ENCODE results near the gene BAZ2A. TPM values are rescaled to one million over a fixed set of nuclear protein-coding genes. Genes with fewer than 3 reads are reported as not detected.
"Not testable (repeated sequence)": the region's sequence is repeated elsewhere in the genome, so short reads cannot be mapped to it uniquely, and the experiment has no call there.

Gene BAZ2A
- polyA plus RNA-seq, 4 donors = 72.5 to 89.3 (median 81.7) TPM

DNA sequence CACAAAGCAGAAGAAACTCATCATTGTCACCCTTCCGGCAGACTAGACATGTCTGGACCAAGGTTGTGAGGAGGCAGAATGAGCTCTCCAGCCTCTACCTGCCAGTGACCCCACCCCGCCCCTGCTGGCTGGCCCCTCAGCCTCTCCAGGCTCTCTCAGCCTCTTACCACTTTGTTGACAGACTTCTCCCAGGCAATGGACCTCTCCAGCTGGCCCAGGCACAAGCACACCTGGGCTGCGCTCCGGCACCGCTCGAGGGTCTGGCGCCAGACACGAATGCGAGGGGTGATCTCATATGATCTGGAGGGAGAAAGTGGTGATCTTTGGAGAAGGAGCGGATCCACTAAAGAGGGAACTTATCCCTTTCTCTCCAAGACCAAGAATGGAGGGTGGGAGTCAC lies 30.3 kb downstream of the BAZ2A start:
- DNase-seq (ENCODE audit: low read depth in 4 of 4, low spot score in 3 of 4) = no peak

DNA sequence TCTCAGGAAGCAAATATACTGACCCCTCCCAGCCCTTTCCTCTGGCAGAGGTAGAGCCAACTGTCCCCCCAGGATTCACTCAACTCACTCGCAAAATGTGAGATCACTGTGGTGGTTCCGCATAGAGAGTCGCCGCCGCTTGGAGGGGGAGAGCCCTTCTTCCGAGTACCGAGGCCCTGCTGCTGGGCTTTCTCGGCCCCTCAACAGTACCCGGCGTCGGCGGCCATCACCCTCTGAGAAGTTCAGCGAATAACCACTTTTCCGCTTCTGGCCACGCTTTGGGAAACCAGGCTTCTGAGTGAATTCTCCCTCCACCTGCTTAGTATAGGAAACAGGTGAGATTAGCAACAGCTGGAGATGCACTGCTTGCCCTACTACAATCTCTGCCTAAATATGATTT lies 31.1 kb downstream of the BAZ2A start:
- DNase-seq (ENCODE audit: low read depth in 4 of 4, low spot score in 3 of 4) = no peak

DNA sequence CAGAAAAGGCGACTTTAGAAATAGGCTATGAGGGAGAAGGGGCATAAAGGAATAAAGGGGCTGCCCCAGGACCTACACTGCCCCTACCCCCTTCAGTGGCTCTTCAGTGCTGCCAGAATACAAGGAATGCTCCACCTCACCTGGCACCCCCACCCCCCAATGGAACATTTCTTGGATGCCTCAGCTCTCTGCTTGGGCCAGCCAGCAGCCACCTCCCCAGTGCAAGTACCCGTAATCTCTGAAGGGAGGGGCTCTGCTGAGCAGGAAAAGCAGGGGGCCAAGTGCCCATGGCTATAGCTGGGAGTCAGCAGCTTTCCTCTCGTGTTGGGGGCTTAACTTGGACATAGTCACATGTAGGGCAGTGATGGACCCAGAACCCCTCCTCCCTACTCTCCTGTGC lies 33.3 kb downstream of the BAZ2A start:
- DNase-seq (ENCODE audit: low read depth in 4 of 4, low spot score in 3 of 4) = no peak

DNA sequence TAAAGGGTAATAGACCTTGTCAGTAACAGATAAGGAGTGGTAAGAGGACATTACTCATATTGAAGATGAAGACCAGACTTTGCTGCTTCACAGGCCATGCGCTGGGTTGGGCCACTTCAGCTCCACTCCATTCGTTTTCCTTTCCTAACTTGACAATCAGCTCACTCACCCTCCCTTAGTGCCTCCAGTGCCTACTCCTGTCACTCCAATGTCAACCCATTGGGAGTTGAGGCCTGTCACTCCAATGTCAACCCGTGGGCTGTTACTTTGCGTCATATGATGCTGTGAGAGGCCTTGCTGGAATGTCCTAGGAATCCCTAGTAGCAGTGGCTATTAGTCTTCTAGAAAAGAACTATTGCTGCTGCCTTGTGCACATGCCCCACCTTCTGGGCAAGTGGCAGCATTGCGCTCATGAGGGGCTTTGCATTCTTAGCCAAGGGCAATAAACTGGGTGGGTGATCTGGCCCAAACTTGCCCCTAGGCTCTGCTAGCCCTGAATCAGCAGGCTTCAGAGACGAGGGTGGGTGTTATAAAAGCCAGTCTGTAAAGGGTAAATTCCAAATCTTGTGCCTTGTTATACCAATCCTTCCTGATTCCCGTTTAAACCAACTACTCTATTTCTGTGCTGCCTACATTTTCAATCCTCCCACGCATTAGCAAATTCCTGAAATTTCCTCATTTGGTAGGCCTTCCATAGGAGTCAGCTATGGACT lies 36.1 kb downstream of the BAZ2A start:
- DNase-seq (ENCODE audit: low read depth in 4 of 4, low spot score in 3 of 4) = peak; percentile 37 to 51 (median 48)

DNA sequence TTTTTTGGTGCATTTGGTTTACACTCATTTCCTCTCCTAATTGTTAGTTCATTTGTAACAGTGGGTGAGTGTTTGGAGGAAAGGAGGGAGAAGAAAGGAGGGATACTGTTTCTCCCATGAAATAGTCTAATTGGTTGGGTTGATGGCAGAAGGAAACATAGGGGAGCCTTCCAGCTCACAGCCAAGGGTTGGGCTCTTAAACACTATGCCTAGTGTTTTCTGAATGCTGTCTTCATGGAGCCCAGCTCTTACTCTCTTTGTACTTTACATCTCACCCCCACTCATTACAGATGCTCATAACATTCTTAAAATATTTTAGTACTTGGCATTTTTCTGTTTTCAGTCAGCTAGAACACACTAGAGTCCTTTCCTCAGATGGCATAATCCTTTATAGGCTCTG lies 38.2 kb downstream of the BAZ2A start:
- DNase-seq (ENCODE audit: low read depth in 4 of 4, low spot score in 3 of 4) = no peak

- no peak for DNase-seq (ENCODE audit: low read depth in 4 of 4, low spot score in 3 of 4)
These were observed 39.0 kb downstream of the BAZ2A start for GRCh38 chr12:56591126-56591525.

DNA sequence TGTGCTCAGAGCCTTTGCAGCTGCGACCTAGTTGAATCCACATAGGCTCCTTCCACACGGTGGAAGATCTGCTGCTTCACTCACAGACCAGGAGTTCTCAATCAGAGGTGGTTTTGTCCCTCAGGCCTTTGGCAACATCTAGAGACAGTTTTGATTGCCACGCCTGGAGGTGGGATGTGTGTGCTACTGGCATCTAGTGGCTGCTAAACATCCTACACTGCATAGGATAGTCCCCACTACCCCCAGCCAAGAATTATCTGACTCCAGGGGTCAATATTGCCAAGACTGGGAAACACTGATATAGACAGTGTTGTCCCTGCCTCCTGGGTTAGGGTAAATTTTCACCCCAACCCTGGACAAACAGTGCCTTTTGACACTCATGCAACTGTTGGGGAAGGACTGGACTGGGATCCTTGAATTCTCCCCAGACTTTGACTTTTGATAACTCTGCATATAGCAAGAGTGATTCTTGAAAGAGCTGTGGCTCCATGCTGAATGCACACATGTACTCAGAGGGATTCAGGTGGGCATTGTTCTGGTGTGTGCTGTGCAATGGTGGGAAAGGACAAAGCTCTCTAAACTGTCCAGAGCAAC lies 39.8 kb downstream of the BAZ2A start:
- DNase-seq (ENCODE audit: low read depth in 4 of 4, low spot score in 3 of 4) = no peak

DNA sequence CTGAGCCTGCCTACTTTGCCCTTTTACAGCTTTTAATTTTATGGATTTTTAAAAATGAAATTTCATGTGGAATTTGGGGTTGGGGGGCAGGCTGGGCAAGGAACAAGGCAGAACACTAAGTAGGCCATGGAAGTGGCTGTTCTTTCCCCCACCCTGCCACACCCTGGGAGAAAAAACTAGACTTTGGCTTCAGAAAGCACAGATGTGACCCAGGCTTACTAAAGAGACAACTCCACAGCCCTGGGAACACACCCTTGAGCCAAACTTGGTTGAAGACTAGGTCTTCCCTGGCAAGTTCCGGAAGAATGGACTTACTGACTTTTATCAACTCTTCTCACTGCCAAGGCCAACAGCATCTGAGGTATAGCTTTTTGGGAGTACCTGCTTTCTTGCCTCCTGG lies 40.3 kb downstream of the BAZ2A start:
- DNase-seq (ENCODE audit: low read depth in 4 of 4, low spot score in 3 of 4) = no peak

GRCh38 chr12:56585098-56585497 lies 45.0 kb downstream of the BAZ2A start:
- DNase-seq (ENCODE audit: low read depth in 4 of 4, low spot score in 3 of 4) = no peak

- DNase-seq (ENCODE audit: low read depth in 4 of 4, low spot score in 3 of 4) = no peak
These were observed 48.5 kb downstream of the BAZ2A start for GRCh38 chr12:56581418-56582145.

DNA sequence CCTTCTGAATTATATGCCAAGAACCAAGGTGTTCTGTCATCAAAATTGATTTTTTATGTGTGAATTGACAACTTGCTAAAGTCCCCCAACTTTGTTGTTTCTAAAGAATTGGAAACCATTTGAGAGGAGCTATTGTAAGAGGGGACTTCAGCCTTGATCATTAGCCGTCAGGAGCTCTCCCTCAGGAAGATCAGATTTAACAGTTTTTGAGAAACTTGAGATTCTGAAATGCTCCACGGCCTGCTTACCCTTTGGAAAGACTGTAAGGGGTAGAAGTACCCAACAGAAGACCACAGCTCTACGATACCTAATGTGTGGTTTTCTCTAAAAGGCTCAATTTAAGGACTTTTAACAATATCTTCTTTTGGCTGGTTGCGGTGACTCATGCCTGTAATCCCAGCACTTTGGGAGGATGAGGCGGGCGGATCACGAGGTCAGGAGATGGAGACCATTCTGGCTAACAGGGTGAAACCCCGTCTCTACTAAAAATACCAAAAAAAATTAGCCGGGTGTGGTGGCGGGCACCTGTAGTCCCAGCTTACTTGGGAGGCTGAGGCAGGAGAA lies 51.1 kb downstream of the BAZ2A start:
- DNase-seq (ENCODE audit: low read depth in 4 of 4, low spot score in 3 of 4) = no peak

- DNase-seq (ENCODE audit: low read depth in 4 of 4, low spot score in 3 of 4) = not testable (repeated sequence)
These were observed 52.9 kb downstream of the BAZ2A start for GRCh38 chr12:56577248-56577647.

GRCh38 chr12:56574210-56574609 lies 55.9 kb downstream of the BAZ2A start:
- no peak for DNase-seq (ENCODE audit: low read depth in 4 of 4, low spot score in 3 of 4)

- no peak for DNase-seq (ENCODE audit: low read depth in 4 of 4, low spot score in 3 of 4)
These were observed 57.8 kb downstream of the BAZ2A start for GRCh38 chr12:56572288-56572687.

GRCh38 chr12:56571121-56571520 lies 59.0 kb downstream of the BAZ2A start:
- peak in 3 of 4 donors; percentile 22 to 40 (median 29) for DNase-seq (ENCODE audit: low read depth in 4 of 4, low spot score in 3 of 4)

DNA sequence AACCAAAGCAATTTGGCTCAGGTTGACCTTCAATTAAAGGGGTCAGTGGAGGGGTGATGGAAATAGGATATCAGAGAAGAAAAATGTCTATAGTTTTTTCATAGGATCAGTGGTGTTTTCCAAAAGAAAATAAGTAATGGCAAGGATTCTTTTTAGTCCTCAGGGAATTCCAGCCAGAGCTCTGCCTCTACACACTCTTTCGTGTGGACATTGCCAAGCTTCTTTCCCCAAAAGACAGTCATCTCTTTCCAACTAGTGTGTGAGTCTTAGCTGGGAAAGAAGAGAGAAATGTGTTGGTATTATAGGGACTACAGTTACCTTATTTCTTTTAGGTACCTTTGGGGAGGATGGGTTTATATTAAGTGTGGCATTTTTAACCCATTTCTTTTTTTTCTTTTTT lies 62.0 kb downstream of the BAZ2A start:
- no peak for DNase-seq (ENCODE audit: low read depth in 4 of 4, low spot score in 3 of 4)

- peak; percentile 80 to 91 (median 88) for DNase-seq (ENCODE audit: low read depth in 4 of 4, low spot score in 3 of 4)
These were observed 64.5 kb downstream of the BAZ2A start for GRCh38 chr12:56565510-56566101.

- DNase-seq (ENCODE audit: low read depth in 4 of 4, low spot score in 3 of 4) = no peak
These were observed 79.1 kb downstream of the BAZ2A start for GRCh38 chr12:56551070-56551469.

DNA sequence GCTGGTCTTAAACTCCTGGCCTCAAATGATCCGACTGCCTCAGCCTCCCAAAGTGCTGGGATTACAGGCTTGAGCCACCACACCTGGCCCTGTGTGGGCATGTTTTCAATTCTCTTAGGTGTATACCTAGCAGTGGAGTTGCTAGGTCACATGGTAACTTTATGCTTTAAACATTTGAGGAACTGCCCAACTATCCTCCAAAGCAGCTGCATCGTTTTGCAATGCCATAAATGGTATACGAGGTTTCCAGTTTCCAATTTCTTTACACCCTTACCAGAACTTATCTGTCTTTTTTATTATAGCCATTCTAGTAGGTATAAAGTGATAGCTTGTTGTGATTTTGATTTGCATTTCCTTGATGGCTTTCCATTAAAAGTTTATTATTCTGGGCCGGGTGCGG lies 83.4 kb downstream of the BAZ2A start:
- DNase-seq (ENCODE audit: low read depth in 4 of 4, low spot score in 3 of 4) = no peak
